Measurements from ENCODE around the gene SCN11A.

The SCN11A gene

DNA sequence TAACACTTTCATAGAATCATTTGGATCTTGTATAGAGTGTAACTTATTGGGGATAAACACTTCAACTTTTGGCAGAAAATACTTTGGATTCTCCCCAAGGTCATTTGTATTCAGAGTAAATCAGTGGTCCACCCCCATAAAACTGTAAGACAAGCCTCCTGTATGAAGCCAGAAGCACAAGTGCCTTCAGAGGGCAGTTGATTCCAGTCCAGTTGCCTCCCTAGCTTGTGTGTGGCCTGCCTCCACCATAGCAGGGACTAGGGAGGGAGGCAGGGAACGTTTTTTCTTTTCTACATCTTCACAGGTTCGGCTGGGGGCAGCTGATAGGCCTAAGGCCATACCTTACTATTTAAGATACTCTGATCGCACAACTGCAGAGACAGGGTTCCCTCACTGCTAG lies 44.0 kb upstream of the SCN11A start:
- TF ChIP-seq SIN3A (IDR thresholded peaks at IDR 0.05; ENCODE audit: borderline replicate concordance, insufficient read depth, low read length) = no peak
- TF ChIP-seq FOXP2 (optimal IDR thresholded peaks at IDR 0.05; ENCODE audit: borderline replicate concordance, extremely low read depth, extremely low read length, insufficient read depth) = no peak
- TF ChIP-seq, protein P1, sequence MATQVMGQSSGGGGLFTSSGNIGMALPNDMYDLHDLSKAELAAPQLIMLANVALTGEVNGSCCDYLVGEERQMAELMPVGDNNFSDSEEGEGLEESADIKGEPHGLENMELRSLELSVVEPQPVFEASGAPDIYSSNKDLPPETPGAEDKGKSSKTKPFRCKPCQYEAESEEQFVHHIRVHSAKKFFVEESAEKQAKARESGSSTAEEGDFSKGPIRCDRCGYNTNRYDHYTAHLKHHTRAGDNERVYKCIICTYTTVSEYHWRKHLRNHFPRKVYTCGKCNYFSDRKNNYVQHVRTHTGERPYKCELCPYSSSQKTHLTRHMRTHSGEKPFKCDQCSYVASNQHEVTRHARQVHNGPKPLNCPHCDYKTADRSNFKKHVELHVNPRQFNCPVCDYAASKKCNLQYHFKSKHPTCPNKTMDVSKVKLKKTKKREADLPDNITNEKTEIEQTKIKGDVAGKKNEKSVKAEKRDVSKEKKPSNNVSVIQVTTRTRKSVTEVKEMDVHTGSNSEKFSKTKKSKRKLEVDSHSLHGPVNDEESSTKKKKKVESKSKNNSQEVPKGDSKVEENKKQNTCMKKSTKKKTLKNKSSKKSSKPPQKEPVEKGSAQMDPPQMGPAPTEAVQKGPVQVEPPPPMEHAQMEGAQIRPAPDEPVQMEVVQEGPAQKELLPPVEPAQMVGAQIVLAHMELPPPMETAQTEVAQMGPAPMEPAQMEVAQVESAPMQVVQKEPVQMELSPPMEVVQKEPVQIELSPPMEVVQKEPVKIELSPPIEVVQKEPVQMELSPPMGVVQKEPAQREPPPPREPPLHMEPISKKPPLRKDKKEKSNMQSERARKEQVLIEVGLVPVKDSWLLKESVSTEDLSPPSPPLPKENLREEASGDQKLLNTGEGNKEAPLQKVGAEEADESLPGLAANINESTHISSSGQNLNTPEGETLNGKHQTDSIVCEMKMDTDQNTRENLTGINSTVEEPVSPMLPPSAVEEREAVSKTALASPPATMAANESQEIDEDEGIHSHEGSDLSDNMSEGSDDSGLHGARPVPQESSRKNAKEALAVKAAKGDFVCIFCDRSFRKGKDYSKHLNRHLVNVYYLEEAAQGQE (IDR thresholded peaks at IDR 0.05; ENCODE audit: insufficient read depth in 1 of 2, low read depth in 2 of 2, low read length in 2 of 2) = no peak
- TF ChIP-seq POLR2AphosphoS5 (IDR thresholded peaks at IDR 0.05; ENCODE audit: low read depth, low read length) = no peak
- TF ChIP-seq TAF1 (IDR thresholded peaks at IDR 0.05; ENCODE audit: borderline replicate concordance, insufficient read depth, low read length) = no peak

DNA sequence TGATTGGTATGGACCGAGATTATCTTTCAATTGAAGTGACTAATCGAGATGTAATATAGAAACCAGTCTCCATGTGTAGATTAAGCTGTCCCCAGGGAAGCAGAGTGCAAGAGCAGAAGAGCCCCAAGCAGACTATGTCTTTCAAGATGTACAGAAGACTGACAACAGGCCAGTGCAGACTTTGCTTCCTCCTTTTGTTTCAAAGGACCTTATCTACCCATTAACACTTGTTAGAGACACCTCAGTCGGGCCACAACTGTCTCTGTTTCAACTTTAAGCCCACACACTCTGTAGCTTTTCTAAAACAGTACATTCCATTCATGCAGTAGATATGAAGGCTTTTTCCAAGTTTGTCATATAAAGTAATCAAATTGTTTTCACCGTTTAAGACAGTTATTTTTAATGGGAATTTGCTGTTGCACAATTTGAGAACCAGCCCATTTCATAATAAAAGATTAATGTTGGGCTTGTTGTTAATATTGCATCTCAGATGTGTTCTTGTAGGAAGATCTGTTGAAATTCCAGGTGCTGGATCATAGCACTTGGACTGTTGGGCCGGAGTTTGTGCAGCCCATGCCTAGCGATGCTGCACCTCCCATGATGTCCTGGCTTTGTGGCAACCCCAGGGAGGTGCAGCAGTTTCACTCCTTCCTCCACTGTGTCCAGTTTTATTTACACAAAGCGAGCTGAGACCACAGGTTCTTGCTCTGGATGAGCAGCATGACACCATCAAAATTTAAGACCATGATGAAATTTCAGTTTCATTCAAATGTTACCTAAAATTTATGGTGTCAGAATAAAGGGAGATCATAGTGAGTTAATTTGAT lies 43.3 kb upstream of the SCN11A start:
- TF ChIP-seq, protein P1 (IDR thresholded peaks at IDR 0.05; ENCODE audit: insufficient read depth in 1 of 2, low read depth in 2 of 2, low read length in 2 of 2) = no peak
- TF ChIP-seq TAF1 (IDR thresholded peaks at IDR 0.05; ENCODE audit: borderline replicate concordance, insufficient read depth, low read length) (no peak), SIN3A (IDR thresholded peaks at IDR 0.05; ENCODE audit: borderline replicate concordance, insufficient read depth, low read length) (no peak), FOXP2 (optimal IDR thresholded peaks at IDR 0.05; ENCODE audit: borderline replicate concordance, extremely low read depth, extremely low read length, insufficient read depth) (no peak), POLR2AphosphoS5 (IDR thresholded peaks at IDR 0.05; ENCODE audit: low read depth, low read length) (no peak)

DNA sequence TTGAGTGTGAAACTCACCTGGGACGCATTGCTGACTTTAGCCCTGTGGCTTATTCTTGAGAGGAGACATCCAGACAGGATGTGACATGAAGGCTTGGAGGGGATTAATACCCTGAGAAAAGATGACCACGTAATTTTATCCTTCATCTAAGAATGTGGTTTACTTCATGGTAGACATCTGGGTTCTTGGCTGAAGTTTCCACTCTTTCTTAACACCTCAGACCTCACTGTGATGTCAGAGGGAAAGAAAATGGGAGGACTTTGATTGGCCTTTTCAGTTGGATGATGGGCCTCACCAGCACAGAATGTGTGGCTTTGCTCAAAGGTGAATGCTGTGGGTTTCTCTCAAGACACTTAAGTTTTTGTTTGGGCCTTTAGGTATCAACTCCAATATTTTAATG lies 39.2 kb upstream of the SCN11A start:
- TF ChIP-seq, protein P1 (IDR thresholded peaks at IDR 0.05; ENCODE audit: insufficient read depth in 1 of 2, low read depth in 2 of 2, low read length in 2 of 2) = no peak
- TF ChIP-seq SIN3A (IDR thresholded peaks at IDR 0.05; ENCODE audit: borderline replicate concordance, insufficient read depth, low read length) = no peak
- no peak for TF ChIP-seq TAF1 (IDR thresholded peaks at IDR 0.05; ENCODE audit: borderline replicate concordance, insufficient read depth, low read length)
- TF ChIP-seq POLR2AphosphoS5 (IDR thresholded peaks at IDR 0.05; ENCODE audit: low read depth, low read length) = no peak
- TF ChIP-seq FOXP2 (optimal IDR thresholded peaks at IDR 0.05; ENCODE audit: borderline replicate concordance, extremely low read depth, extremely low read length, insufficient read depth) = no peak

DNA sequence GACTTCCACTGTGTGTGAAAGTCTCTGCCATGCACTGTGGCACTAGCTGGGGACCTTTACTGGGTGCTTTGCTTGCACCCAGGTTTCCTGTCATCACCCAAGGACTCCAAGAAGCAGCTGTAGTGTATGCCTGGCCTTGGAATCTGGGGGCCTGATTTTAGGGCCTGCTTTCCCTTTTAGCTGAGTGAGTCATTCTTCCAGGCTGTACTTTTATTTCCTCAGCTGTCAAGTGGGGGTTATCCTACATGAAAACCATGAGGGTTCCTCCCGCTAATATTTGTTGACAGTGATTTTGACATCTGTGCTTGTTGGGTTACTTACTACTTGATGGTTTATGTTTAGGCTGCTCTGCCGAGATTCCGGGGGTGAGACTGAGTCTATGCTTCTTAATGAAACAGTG lies 37.1 kb upstream of the SCN11A start:
- no peak for TF ChIP-seq SIN3A (IDR thresholded peaks at IDR 0.05; ENCODE audit: borderline replicate concordance, insufficient read depth, low read length)
- TF ChIP-seq, protein P1 (IDR thresholded peaks at IDR 0.05; ENCODE audit: insufficient read depth in 1 of 2, low read depth in 2 of 2, low read length in 2 of 2) = no peak
- TF ChIP-seq POLR2AphosphoS5 (IDR thresholded peaks at IDR 0.05; ENCODE audit: low read depth, low read length) = no peak
- TF ChIP-seq TAF1 (IDR thresholded peaks at IDR 0.05; ENCODE audit: borderline replicate concordance, insufficient read depth, low read length) = no peak
- TF ChIP-seq FOXP2 (optimal IDR thresholded peaks at IDR 0.05; ENCODE audit: borderline replicate concordance, extremely low read depth, extremely low read length, insufficient read depth) = no peak

All from PFSK-1 (cell line).